Liver (tissue), 9 donors: ENCODE measurements around the gene PDCD1. TPM values are rescaled to one million over a fixed set of nuclear protein-coding genes. Genes with fewer than 3 reads are reported as not detected.

Source experiments
- DNase-seq: peaks from one replicate; pipeline ENCODE4 v3.0.0-alpha.2; 2017; ENCODE audit warnings: low spot score
- H3K27ac ChIP-seq, 2 donors: one replicate each; pipeline ENCODE4 v1.7.0; 2013; ENCODE audit warnings: inconsistent platforms in 2 of 2, low read length in 2 of 2, control low read depth in 1 of 2, low read depth in 1 of 2, mild to moderate bottlenecking in 1 of 2
- H3K27me3 ChIP-seq, 4 donors: one replicate each; pipeline versions ENCODE4 v1.6.1 to v1.7.0; 2013; ENCODE audit warnings: low read length in 3 of 4, inconsistent platforms in 1 of 4, mild to moderate bottlenecking in 1 of 4, moderate library complexity in 1 of 4; ENCODE audit not compliant: control insufficient read depth in 4 of 4, insufficient read depth in 4 of 4
- H3K36me3 ChIP-seq, 4 donors: one replicate each; pipeline versions ENCODE4 v1.6.1 to v1.7.0; 2013; ENCODE audit warnings: low read length in 3 of 4, mild to moderate bottlenecking in 3 of 4, low read depth in 1 of 4, moderate library complexity in 1 of 4; ENCODE audit not compliant: control insufficient read depth in 4 of 4, insufficient read depth in 3 of 4
- H3K4me1 ChIP-seq, 4 donors: one replicate each; pipeline versions ENCODE4 v1.6.1 to v1.7.0; 2013; ENCODE audit warnings: low read length in 3 of 4, mild to moderate bottlenecking in 3 of 4, moderate library complexity in 1 of 4; ENCODE audit not compliant: control insufficient read depth in 4 of 4, insufficient read depth in 4 of 4
- H3K4me3 ChIP-seq, 3 donors: one replicate each; pipeline versions ENCODE4 v1.6.1 to v1.7.0; 2013; ENCODE audit warnings: low read length in 3 of 3, control low read depth in 1 of 3, low read depth in 1 of 3, mild to moderate bottlenecking in 1 of 3
- H3K9ac ChIP-seq, 2 donors: one replicate each; pipeline ENCODE4 v1.7.0; 2013; ENCODE audit warnings: low read length in 2 of 2, mild to moderate bottlenecking in 2 of 2, moderate library complexity in 2 of 2, control low read depth in 1 of 2, low read depth in 1 of 2
- H3K9me3 ChIP-seq, 4 donors: one replicate each; pipeline versions ENCODE4 v1.6.1 to v1.7.0; 2013; ENCODE audit warnings: low read length in 3 of 4; ENCODE audit not compliant: control insufficient read depth in 4 of 4
- ATF3 ChIP-seq: IDR thresholded peaks from 2 replicates; pipeline ENCODE4 v1.6.1; 2016; ENCODE audit warnings: antibody characterized with exemption
- EGR1 ChIP-seq, 2 donors: IDR thresholded peaks; 2 replicates each; pipeline ENCODE4 v1.6.1; 2016 to 2018; ENCODE audit warnings: antibody characterized with exemption in 2 of 2, low read depth in 2 of 2
- FOXA1 ChIP-seq: IDR thresholded peaks from 2 replicates; pipeline ENCODE4 v1.6.1; 2016; ENCODE audit warnings: antibody characterized with exemption
- GABPA ChIP-seq, 2 donors: IDR thresholded peaks in 1 of 2; conservative IDR thresholded peaks in 1 of 2; 2 replicates each; pipeline ENCODE4 v1.6.1; 2016; ENCODE audit warnings: antibody characterized with exemption in 2 of 2, mild to moderate bottlenecking in 1 of 2, moderate library complexity in 1 of 2
- HNF4A ChIP-seq, 2 donors: conservative IDR thresholded peaks; 2 replicates each; pipeline ENCODE4 v1.6.1; 2016; ENCODE audit warnings: antibody characterized with exemption in 2 of 2, mild to moderate bottlenecking in 2 of 2
- HNF4G ChIP-seq: IDR thresholded peaks from 2 replicates; pipeline ENCODE4 v1.6.1; 2016; ENCODE audit warnings: antibody characterized with exemption
- JUND ChIP-seq, 2 donors: IDR thresholded peaks; 2 replicates each; pipeline ENCODE4 v1.6.1; 2016; ENCODE audit warnings: antibody characterized with exemption in 2 of 2
- MAX ChIP-seq: IDR thresholded peaks from 2 replicates; pipeline ENCODE4 v1.6.1; 2016; ENCODE audit warnings: antibody characterized with exemption
- NR2F2 ChIP-seq: IDR thresholded peaks from 2 replicates; pipeline ENCODE4 v1.6.1; 2016; ENCODE audit warnings: antibody characterized with exemption
- REST ChIP-seq: IDR thresholded peaks from 2 replicates; pipeline ENCODE4 v1.6.1; 2016; ENCODE audit warnings: antibody characterized with exemption, mild to moderate bottlenecking
- RXRA ChIP-seq, 2 donors: IDR thresholded peaks; 2 replicates each; pipeline ENCODE4 v1.6.1; 2017 to 2018; ENCODE audit warnings: antibody characterized with exemption in 2 of 2, mild to moderate bottlenecking in 1 of 2
- TAF1 ChIP-seq: conservative IDR thresholded peaks from 2 replicates; pipeline ENCODE4 v1.6.1; 2016; ENCODE audit warnings: antibody characterized with exemption, mild to moderate bottlenecking
- YY1 ChIP-seq: IDR thresholded peaks from 2 replicates; pipeline ENCODE4 v1.6.1; 2016; ENCODE audit warnings: antibody characterized with exemption, mild to moderate bottlenecking
- ZBTB33 ChIP-seq: IDR thresholded peaks from 2 replicates; pipeline ENCODE4 v1.6.1; 2016; ENCODE audit warnings: antibody characterized with exemption
- WGBS: extraction: QIAGEN DNeasy Blood & Tissue Kit; methylation state at CpG from one replicate; pipeline ENCODE4 v1.1.7; 2013; 5-methylcytosine and 5-hydroxymethylcytosine counted together
- polyA plus RNA-seq, 2 donors: library from polyadenylated mRNA; stranded (reverse) in 1 of 2; unstranded in 1 of 2; fragments of 200-250 nt in 1 of 2; fragments of >200 nt in 1 of 2; fragmentation: Nextera tagmentation in 1 of 2; extraction: Ambion mirVana in 1 of 2; gene quantifications; one replicate each; pipeline versions ENCODE4 v1.2.1 to v1.2.3, GENCODE V29; 2013 to 2015
- total RNA-seq, 2 donors: library from RNA; depleted of rRNA; stranded (reverse); fragments of >200 nt; gene quantifications; one replicate each; pipeline ENCODE4 v1.2.3, GENCODE V29; 2014
- donor health status: healthy.
- donor health status: healthy.
- donor health status: healthy.
- donor health status: healthy.
- donor health status: healthy.

PDCD1 gene
- total and polyA plus RNA-seq, 4 donors: 0.20 to 0.37 (median 0.25) TPM; not detected in 1

- Histone ChIP-seq H3K36me3 (no peaks in the 10 kb centered on the region), H3K9me3 (no peaks in the 10 kb centered on the region), H3K9ac (no peak overlapping the region), H3K27ac (no peak overlapping the region), H3K4me1 (peaks cover 0 to 4% (median 0%) of the 10 kb centered on the region in 4 donors), H3K27me3 (no peaks in the 10 kb centered on the region), H3K4me3 (no peak overlapping the region)
- no peak for DNase-seq
- 87% methylated on average over 28 of the region's 28 CpGs for WGBS
- TF ChIP-seq GABPA (IDR thresholded peaks at IDR 0.05 in 1 of 2, conservative IDR thresholded peaks at IDR 0.05 in 1 of 2): no peak
- TF ChIP-seq YY1: no peak
- TF ChIP-seq ATF3: no peak
- TF ChIP-seq MAX: no peak
- no peak for TF ChIP-seq HNF4G
Measured at GRCh38 chr2:241857041-241857541, 1.6 kb downstream of the PDCD1 start.

- H3K4me1 ChIP-seq: peaks cover 0 to 4% (median 0%) of the 10 kb centered on the region in 4 donors
- TF ChIP-seq JUND (IDR thresholded peaks at IDR 0.05): no peak
- 86% methylated on average over 20 of the region's 20 CpGs for WGBS
- H3K27ac ChIP-seq: no peak overlapping the region
- no peak for DNase-seq
- no peak overlapping the region for H3K4me3 ChIP-seq
- no peaks in the 10 kb centered on the region for H3K9me3 ChIP-seq
- no peaks in the 10 kb centered on the region for H3K36me3 ChIP-seq
- no peak overlapping the region for H3K9ac ChIP-seq
- no peaks in the 10 kb centered on the region for H3K27me3 ChIP-seq
Measured at GRCh38 chr2:241855888-241856422, 2.7 kb downstream of the PDCD1 start.

GRCh38 chr2:241855245-241855887 lies 3.3 kb downstream of the PDCD1 start:
- no peak overlapping the region for H3K4me3 ChIP-seq
- H3K27ac ChIP-seq: no peak overlapping the region
- peaks cover 0 to 4% (median 0%) of the 10 kb centered on the region in 4 donors for H3K4me1 ChIP-seq
- no peak for DNase-seq
- 89% methylated on average over 18 of the region's 18 CpGs for WGBS
- H3K9ac ChIP-seq: no peak overlapping the region
- TF ChIP-seq YY1 (no peak), FOXA1 (no peak), RXRA (IDR thresholded peaks at IDR 0.05) (no peak), REST (no peak), NR2F2 (no peak), ATF3 (no peak), EGR1 (IDR thresholded peaks at IDR 0.05; ENCODE audit: low read depth in 2 of 2) (no peak), GABPA (IDR thresholded peaks at IDR 0.05 in 1 of 2, conservative IDR thresholded peaks at IDR 0.05 in 1 of 2) (no peak), TAF1 (no peak), JUND (IDR thresholded peaks at IDR 0.05) (no peak), HNF4G (no peak), ZBTB33 (no peak), HNF4A (conservative IDR thresholded peaks at IDR 0.05) (no peak)
- no peaks in the 10 kb centered on the region for H3K9me3 ChIP-seq
- H3K27me3 ChIP-seq: no peaks in the 10 kb centered on the region
- H3K36me3 ChIP-seq: no peaks in the 10 kb centered on the region
